H7 (cell line): ENCODE data around the gene C9orf153. TPM values are rescaled to one million over a fixed set of nuclear protein-coding genes. Genes with fewer than 3 reads are reported as not detected.
A peak's percentile ranks its signal among the peaks of the same experiment; 100 is the strongest.
"Not testable (repeated sequence)": the region's sequence is repeated elsewhere in the genome, so short reads cannot be mapped to it uniquely, and the experiment has no call there.

Source experiments
- DNase-seq: peaks from one replicate; pipeline ENCODE4 v3.0.0; 2012
- H3K27me3 ChIP-seq: 2 replicates; pipeline ENCODE4 v1.6.0; 2011; ENCODE audit warnings: mild to moderate bottlenecking, low read length; ENCODE audit not compliant: control insufficient read depth, insufficient read depth
- H3K36me3 ChIP-seq: replicated peaks from 2 replicates; pipeline ENCODE4 v1.5.1; 2011; ENCODE audit warnings: low read length; ENCODE audit not compliant: control insufficient read depth, insufficient read depth
- H3K4me3 ChIP-seq: 2 replicates; pipeline ENCODE4 v1.5.1; 2011; ENCODE audit warnings: low read depth, mild to moderate bottlenecking, control low read depth, low read length, moderate library complexity; ENCODE audit not compliant: insufficient read depth
- total RNA-seq: library from RNA; depleted of rRNA; stranded (reverse); fragments of >200 nt; shearing (Covaris generic); gene quantifications from 2 replicates; pipeline ENCODE4 v1.2.3, GENCODE V29; 2014; rRNA removed

The C9orf153 gene
- not detected in 2 replicates for total RNA-seq

- H3K27me3 ChIP-seq: no peaks in the 10 kb centered on the region
- no peak for DNase-seq
- peaks cover 3% of the 10 kb centered on the region for H3K36me3 ChIP-seq
- no peak within 1 kb of the TSS for H3K4me3 ChIP-seq
Observed at GRCh38 chr9:86259557-86259956, at the start of gene C9orf153. TSS of gene C9orf153 (minus strand) at chr9:86259657. CDS start at chr9:86229603, 30,054 bp downstream.

- H3K27me3 ChIP-seq: no peaks in the 10 kb centered on the region
- H3K4me3 ChIP-seq: no peak overlapping the region
- H3K36me3 ChIP-seq: peaks cover 3% of the 10 kb centered on the region
- DNase-seq: no peak
Observed at GRCh38 chr9:86308687-86309086, 49.2 kb upstream of the C9orf153 start.

- peaks cover 8% of the 10 kb centered on the region for H3K36me3 ChIP-seq
- H3K27me3 ChIP-seq: no peaks in the 10 kb centered on the region
- no peak overlapping the region for H3K4me3 ChIP-seq
- peak; percentile 13 for DNase-seq
Observed at GRCh38 chr9:86304236-86304730, 44.8 kb upstream of the C9orf153 start.

- no peak overlapping the region for H3K4me3 ChIP-seq
- DNase-seq: peak; percentile 44
- peaks cover 9% of the 10 kb centered on the region for H3K36me3 ChIP-seq
- H3K27me3 ChIP-seq: no peaks in the 10 kb centered on the region
Observed at GRCh38 chr9:86303316-86303975, 44.0 kb upstream of the C9orf153 start.

GRCh38 chr9:86301686-86302085 is 42.2 kb upstream of the C9orf153 start:
- peaks cover 9% of the 10 kb centered on the region for H3K36me3 ChIP-seq
- H3K4me3 ChIP-seq: no peak overlapping the region
- no peaks in the 10 kb centered on the region for H3K27me3 ChIP-seq
- DNase-seq: no peak

- H3K36me3 ChIP-seq: peaks cover 9% of the 10 kb centered on the region
Observed at GRCh38 chr9:86300701-86301100, 41.2 kb upstream of the C9orf153 start.

DNA sequence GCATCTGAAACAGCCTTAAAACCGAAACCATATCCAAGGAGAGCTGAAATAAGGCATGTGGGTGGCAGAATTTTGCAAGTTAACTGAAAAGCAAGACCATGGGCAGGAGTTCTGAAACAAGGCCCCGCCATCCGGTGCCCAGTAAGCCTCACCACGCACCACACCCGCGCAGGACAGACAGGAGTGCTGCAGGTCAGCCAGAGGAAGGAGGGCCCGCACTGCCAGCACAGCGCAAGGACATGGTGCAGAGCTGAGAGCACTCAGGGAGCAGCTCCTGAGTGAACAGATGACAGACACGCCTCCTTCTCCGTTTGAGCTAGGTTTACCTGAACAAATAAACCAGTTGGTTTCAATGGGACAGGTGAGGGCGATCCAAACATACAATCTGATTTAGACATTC is 39.4 kb upstream of the C9orf153 start:
- no peaks in the 10 kb centered on the region for H3K27me3 ChIP-seq
- DNase-seq: no peak
- peaks cover 9% of the 10 kb centered on the region for H3K36me3 ChIP-seq
- H3K4me3 ChIP-seq: no peak overlapping the region

More at GRCh38 chr9:86300701-86301100, 41.2 kb upstream of the C9orf153 start:
- no peak for DNase-seq
- Histone ChIP-seq H3K4me3 (no peak overlapping the region), H3K27me3 (no peaks in the 10 kb centered on the region)

- not testable (repeated sequence) for H3K4me3 ChIP-seq, H3K27me3 ChIP-seq, DNase-seq, H3K36me3 ChIP-seq
Observed at GRCh38 chr9:86290341-86290740, 30.9 kb upstream of the C9orf153 start.

DNA sequence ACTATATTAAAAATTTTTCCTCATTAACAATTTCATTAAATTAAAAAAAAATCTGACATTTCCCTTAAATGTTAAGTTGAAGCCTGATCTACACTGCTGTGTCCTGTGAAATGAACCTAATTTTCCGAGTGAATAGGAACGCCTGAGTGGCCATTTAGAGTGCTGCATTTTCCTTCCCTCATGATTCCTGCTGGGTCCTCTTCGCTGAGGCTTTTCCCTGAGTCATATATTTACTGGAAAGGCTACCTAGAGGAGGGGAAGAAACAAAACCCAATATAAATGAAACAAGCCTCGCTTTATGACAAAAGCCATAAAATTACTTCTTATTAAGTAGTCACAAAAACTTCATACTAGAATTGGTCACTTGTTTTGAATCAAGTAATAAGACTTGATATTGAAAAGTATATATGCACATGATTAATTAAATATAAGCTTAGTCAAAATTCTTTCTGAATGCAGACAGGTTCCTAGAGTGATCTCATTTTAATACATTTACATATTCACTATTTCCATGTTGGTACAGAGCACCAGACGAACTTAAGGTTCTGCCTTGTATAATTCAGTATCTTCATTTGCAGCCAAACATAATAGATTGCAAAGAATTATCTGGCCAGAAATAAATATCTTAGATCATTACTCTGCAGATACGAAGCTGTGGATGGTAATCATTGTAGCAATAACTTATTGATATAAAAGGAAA is 29.2 kb upstream of the C9orf153 start:
- no peak for DNase-seq
- Histone ChIP-seq H3K4me3 (no peak overlapping the region), H3K27me3 (no peaks in the 10 kb centered on the region), H3K36me3 (no peaks in the 10 kb centered on the region; the same call in 1 of the 2 replicates)

GRCh38 chr9:86287013-86287412 is 27.6 kb upstream of the C9orf153 start:
- H3K4me3 ChIP-seq: no peak overlapping the region
- H3K36me3 ChIP-seq: no peaks in the 10 kb centered on the region; the same call in 1 of the 2 replicates
- H3K27me3 ChIP-seq: no peaks in the 10 kb centered on the region
- peak; percentile 44 for DNase-seq

- no peaks in the 10 kb centered on the region for H3K27me3 ChIP-seq
- no peak overlapping the region for H3K4me3 ChIP-seq
- no peaks in the 10 kb centered on the region; the same call in 1 of the 2 replicates for H3K36me3 ChIP-seq
- DNase-seq: no peak
Observed at GRCh38 chr9:86286278-86286677, 26.8 kb upstream of the C9orf153 start.

DNA sequence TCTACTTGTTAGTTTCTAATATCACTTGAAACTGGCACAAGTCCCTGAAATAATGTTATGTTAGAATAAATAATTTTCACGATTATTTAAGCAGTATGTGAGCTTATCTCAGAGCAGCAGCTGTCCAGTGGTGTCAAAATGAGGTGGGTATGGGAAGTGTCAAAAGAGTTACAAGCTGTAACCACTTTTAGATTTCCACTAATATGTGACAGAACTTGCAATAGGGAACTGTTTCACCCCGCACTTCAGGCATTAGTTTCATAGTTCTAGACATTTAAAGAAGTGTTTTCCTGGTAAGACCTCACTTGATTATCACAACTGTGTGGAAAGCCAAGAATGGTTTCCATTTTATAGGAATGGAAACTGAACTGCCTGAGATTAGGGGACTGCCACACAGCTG is 25.8 kb upstream of the C9orf153 start:
- Histone ChIP-seq H3K36me3 (no peaks in the 10 kb centered on the region; the same call in 1 of the 2 replicates), H3K27me3 (no peaks in the 10 kb centered on the region), H3K4me3 (no peak overlapping the region)
- no peak for DNase-seq

DNA sequence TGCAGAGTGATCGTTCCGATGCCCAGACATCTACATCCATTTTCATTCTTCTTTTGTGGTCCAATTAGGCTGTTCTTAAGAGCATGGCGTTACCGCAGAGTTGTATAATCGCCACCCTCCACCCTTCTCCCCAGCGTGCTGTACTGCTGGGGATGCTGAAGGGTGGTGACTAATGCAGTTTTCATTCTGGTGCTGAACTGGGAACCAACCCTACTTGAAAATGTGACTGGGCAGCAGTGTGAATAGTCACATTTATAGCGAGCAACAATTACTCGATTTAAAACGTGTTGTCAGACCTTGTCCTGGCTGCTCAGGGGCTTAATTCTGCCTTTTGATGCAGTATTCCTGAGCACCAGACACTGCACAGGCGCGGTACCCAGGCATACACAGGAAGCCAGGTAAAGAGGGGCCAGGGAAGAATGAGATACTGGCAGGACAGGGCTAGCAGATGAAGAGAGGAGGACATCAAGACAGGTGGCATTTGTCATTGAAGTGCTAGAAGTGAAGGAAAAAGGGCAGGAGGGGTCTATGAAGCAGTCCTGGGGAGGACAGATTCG is 23.6 kb upstream of the C9orf153 start:
- H3K36me3 ChIP-seq: peaks cover 4% of the 10 kb centered on the region
- DNase-seq: peak; percentile 28
- H3K4me3 ChIP-seq: peak overlapping the region; percentile 76
- no peaks in the 10 kb centered on the region for H3K27me3 ChIP-seq

DNA sequence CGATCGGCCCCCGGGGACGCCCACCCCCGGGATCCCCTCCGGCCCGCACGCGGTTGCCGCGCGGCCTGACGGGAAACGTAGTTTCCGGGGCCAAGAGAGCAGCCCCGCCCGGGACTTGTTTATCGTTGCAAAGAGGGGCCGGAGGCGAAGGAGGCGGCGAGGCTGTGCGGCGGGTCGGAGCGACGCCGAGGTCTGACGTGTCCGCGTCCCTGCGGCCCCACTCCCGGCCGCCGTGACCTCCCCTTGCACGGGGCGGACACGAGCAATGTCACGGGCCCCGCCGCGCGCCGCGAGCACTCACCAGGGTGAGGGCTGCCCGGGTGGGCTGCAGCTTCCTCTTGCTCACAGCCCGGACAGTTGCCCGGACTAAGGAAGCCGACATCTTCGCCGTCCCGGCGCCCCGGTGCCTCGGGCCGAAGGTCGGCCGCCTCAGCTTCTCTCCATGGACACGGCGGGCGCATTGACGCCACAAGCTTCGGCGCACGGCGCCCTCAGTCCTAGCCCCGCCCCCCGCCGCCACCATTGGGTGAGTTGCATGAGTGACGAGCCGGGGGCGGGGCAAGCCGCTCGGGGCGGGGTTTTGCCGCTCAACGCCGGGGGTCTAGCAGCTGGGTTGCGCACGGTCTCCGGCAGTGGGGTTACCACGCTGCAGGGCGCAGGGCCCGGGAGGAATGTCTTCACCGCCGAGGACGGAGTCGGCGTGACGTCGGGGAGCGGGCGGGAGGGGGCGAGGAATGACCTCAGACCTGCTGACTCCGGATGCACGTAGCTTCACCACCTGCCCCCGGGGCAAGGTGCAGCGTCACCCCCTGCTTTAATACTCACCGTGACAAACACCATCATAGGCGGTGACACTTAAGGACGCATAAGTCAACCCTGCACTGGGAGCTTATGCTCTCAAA is 22.9 kb upstream of the C9orf153 start, which contains the start of gene ISCA1:
Gene ISCA1 (minus strand): TSS at position 462 of the 902 bp plus-strand sequence. CDS start 80 bp downstream, at position 382.
- DNase-seq: peak; percentile 96
- Histone ChIP-seq H3K27me3 (no peaks in the 10 kb centered on the region), H3K36me3 (peaks cover 4% of the 10 kb centered on the region), H3K4me3 (peak within 1 kb of the TSS; percentile 76)
